Epithelial cell of esophagus (primary cell): ENCODE results near the gene RSPH6A.

Source experiments
- DNase-seq: peaks from one replicate; pipeline ENCODE4 v3.0.0; 2010; ENCODE audit warnings: low read depth
- H3K4me3 ChIP-seq: 2 replicates; pipeline ENCODE4 v1.5.1; 2011; ENCODE audit warnings: mild to moderate bottlenecking, low read length, control low read depth
- TF ChIP-seq, protein P1 (sequence below): IDR thresholded peaks from 2 replicates; pipeline ENCODE4 v1.5.1; 2011; ENCODE audit warnings: low read depth, mild to moderate bottlenecking, low read length, control low read depth, inconsistent platforms; ENCODE audit not compliant: insufficient read depth; ENCODE audit errors: missing control alignments

Gene RSPH6A

DNA sequence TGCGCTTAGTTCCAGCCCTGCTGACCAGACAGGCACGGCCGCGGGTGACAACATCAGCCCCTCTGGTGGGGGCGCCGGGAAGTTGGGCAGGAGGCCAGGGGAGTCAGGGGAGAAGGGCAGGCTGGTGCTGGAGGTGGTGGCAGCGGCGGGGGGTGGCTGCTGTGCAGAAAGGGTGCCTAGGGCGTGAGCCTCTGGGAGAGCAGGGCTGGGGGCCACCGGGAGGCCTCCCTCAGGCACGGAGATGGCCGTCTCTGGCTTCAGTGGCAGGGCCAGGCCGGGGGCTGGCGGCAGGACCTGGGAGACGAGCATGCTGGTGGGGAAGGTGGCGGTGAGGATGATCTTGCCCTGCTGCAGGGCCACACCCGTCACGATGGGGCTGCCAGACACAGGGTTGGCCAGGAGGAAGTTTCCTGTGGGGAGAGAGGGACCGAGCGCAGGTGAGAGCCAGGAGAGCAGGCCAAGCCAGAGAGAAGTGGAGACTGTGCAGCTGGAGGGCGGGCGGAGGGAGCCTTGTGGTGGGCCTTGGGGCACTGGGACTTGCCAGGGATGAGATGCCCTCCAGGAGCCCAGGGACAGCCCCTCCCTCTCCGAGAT is 49.3 kb downstream of the RSPH6A start:
- no peak for DNase-seq
- H3K4me3 ChIP-seq: no peak overlapping the region
- TF ChIP-seq, protein P1, sequence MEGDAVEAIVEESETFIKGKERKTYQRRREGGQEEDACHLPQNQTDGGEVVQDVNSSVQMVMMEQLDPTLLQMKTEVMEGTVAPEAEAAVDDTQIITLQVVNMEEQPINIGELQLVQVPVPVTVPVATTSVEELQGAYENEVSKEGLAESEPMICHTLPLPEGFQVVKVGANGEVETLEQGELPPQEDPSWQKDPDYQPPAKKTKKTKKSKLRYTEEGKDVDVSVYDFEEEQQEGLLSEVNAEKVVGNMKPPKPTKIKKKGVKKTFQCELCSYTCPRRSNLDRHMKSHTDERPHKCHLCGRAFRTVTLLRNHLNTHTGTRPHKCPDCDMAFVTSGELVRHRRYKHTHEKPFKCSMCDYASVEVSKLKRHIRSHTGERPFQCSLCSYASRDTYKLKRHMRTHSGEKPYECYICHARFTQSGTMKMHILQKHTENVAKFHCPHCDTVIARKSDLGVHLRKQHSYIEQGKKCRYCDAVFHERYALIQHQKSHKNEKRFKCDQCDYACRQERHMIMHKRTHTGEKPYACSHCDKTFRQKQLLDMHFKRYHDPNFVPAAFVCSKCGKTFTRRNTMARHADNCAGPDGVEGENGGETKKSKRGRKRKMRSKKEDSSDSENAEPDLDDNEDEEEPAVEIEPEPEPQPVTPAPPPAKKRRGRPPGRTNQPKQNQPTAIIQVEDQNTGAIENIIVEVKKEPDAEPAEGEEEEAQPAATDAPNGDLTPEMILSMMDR: no peak

DNA sequence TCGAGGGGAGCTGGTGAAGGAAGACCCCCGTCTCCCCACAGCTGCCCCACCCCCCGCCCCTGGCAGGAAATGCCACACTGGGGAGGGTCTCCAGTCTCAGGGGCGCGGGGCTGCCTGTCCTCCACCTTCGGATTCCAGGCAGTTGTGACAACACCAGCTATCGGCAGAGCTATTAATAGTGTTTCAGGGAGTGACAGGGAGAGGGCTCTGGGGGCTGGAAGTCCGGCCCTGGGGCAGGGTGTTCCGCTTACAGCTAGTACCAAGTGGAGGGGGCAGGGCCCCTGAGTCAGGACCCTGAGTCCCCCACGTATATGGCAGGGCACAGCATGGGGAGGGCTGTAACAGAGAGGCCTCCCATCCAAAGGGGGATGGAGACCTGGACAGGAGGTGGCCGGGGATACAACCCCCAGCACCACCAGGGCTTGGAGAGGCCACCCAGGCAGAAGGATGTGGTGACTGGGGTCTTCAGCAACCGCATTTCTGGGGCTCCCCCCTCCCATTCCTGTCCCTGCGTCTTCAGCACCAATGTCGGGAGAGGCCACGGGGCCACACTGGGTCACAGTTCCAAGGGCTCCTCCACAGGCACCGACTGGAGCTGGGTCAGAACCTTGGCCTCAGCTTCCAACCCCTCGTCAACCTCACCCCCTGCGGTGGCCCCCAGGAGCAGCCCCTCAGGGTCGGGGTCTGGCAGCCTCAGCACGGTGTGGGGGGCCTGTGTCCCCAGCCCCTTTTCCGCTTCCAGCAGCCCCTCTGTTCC is 50.0 kb downstream of the RSPH6A start:
- H3K4me3 ChIP-seq: no peak overlapping the region
- no peak for DNase-seq
- TF ChIP-seq, protein P1: no peak

DNA sequence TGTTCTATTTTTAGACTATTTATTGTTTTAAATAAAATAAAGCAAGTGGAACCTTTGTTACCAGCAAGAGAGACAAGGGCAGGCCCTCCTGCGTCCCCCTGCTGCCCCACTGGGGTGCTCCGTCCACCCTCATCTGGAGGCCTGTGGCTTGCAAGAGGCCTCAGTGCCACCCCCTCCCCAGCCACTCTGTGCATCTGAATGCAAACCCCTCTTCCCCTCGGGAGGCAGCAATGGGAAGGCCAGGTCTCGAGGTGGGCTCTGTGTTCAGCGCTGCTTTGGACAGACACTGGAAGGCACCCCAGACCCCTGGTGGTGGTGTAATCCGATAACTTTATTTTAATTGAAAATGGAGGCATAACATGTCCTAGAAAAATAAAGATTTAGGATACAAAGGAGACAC is 50.6 kb downstream of the RSPH6A start:
- H3K4me3 ChIP-seq: no peak overlapping the region
- DNase-seq: no peak
- TF ChIP-seq, protein P1: no peak

DNA sequence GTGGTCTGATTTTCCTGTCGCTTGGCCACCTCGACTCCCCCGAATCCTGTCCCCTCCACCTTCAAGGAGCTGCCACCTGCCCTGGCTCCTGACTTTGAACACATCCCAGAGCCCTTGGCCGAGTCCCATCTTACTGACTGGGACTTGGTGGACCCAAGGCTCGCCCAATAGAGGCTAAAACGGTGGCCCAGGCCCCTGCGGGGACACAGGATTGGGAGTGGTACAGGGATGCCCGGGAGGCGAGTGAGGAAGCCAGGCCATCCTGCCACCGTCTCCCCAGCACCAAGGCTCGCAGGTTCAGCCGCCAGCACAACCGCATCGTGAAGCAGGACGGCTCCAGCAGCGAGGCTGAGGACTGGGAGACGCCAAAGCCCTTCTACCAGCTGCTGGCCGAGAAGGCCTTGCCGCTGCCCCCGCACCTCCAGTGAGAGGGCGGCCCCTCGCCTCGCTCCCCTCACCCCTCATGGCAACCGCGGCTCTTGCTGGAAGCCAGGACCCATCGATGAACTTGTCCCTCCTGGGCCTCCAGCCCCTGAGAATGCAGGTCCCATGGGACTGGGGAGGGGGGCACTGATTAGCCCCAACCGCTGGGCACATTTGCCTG is 51.3 kb downstream of the RSPH6A start:
- no peak overlapping the region for H3K4me3 ChIP-seq
- TF ChIP-seq, protein P1: no peak
- no peak for DNase-seq

DNA sequence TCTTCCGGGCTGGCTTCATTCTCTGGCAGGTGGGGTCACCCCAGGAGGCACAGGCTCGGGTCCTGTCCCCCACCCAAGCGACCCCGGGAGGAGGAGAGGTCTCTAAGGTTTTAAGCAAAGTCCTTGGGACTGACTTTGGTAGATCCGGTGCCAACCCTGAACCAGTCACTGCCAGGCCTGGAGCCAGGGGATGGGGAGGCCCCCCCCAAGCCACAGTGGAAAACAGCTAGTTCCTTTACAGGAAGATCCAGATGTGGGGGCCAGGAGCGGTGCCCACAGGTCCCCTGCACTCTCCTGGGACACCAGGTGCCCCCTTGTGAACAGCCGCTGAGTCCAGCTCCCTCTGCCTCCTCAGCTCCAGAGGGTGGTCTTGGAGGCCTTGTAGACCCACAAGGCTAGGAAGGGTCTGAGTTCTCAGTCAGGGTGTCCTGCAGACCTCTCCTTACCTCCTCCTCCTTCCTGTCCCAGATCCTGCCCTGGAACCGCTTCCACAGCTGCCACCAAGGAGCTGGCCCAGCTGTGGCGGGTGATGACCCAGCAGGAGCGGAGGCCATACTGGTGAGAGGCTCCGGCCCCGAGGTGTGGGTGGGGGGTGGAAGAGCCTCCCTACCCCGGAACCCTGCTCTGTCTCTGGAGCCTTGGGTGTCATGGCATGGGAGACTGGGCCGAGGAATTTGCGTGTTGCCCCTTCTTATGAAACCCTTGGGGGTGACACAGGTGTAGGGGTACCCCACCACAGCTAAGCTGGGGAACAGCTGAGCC is 52.1 kb downstream of the RSPH6A start:
- DNase-seq: no peak
- no peak overlapping the region for H3K4me3 ChIP-seq
- TF ChIP-seq, protein P1: no peak

DNA sequence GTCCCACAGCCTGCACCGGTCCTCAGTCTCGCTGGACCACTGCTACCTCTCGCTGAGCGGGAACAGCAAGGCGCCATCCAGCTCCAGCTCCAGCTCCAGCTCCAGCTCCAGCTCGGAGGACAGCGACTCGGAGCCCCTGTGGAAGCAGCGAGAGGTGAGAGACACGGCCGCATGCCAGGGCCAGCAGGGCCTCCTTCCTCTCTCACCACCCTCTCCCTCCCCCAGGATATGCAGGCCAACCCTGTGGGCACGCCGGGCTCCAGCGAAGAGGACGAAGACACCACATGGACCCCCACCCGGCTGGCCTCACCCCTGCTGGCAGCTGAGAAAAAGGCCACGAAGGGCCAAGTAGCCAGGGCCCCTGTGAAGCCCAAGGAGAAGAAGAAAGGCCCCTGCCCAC is 53.4 kb downstream of the RSPH6A start:
- TF ChIP-seq, protein P1: no peak
- no peak for DNase-seq
- H3K4me3 ChIP-seq: no peak overlapping the region
